ENCODE data around the gene POU2F3.
"Not testable (repeated sequence)": the region's sequence is repeated elsewhere in the genome, so short reads cannot be mapped to it uniquely, and the experiment has no call there.

The POU2F3 gene

DNA sequence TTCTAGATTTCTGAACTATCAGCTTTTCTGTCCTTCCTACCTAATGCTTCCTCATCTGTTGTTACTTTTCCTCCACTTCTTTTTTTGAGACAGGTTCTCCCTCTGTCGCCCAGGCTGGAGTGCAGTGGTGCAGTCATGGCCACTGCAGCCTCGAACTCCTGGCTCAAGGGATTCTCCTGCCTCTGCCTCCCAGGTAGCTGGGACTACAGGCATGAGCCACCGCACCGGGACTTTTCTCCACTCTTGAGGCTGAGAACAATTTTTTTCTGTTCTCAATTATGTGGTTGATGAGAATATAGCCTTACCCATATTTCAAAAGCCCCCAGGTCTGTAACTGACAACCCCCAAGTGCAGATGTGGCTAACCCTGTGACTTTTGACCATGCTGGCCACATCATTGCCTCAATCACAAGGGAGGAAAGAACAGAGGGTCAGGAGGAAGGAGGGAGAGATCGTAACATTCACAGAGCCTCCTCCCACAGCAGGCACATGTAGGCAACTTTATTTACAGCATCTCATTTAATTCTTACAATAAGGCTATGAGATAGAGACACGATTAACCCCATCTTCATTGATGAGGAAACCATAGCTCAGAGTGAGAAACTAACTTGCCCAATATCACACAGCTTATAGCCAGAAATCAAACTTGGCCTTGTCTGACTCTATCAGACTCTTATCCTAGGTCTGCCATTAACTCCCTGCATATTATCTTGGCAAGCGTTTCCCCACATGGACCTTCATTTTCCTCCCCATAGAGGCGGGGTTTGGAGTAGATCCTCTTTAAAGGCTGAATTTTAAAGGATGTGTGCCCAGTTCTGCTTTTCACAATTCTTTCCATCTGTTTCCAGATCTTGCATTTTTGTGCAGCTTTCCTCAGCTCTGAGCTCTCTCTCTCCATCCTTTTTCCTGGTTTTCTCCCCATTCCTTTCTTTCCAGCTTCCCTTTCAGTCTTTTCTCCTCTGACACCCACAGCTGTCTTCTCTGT lies 9.6 kb downstream of the POU2F3 start:
- DNase-seq (ENCODE audit: low read depth in 2 of 3, low spot score in 1 of 3), result no peak

DNA sequence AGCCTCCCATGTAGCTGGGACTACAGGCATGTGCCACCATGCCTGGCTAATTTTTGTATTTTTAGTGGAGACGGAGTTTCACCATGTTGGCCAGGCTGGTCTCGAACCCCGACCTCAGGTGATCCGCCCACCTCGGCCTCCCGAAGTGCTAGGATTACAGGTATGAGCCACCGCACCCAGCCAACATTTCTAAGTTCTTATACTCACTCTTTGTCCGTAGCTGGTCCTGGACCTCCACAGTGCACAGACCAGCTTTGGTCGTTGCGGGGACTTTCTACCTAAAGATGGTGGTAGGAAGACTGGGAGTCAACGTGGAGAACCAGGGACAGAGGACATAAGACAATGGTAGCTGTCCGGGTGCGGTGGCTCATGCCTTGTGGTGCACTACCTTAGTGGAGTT lies 13.4 kb downstream of the POU2F3 start:
- not testable (repeated sequence) for DNase-seq (ENCODE audit: low read depth in 2 of 3, low spot score in 1 of 3)

DNA sequence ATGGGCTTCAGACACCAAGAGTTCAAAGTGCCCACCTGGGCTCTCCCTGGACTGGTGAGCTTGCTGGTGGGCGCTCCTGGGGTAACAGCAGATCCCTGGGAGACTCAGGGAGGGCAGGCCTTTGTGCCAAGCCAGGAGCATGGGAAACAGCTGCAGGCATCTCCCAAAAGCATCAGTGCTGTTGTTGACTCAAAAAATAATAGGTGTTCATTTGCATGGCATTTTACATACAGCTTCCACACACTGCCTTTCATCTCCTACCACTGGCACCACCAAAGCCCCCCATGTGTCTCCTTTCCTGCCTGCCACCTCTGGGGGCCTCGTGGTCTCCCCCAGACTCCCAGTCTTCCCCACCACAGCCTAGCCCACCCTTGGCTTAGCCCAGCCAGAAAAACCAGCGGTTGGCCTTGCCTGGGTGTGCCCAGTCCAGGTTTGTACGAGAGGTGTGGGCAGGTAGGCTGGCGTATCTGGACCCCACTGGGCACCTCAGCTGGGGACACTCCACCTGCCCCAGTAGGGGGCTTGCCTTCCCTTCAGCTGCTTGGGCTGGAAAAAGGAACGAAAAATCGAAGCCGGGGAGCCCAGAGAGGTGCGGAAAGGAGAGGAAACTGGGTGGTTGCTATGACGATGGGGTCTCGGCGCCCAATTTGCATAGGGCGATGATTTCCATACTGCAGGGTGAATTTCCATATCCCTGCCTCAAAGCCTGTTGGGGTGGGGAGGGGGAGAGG lies 15.0 kb downstream of the POU2F3 start:
- no peak for DNase-seq (ENCODE audit: low read depth in 2 of 3, low spot score in 1 of 3)

DNA sequence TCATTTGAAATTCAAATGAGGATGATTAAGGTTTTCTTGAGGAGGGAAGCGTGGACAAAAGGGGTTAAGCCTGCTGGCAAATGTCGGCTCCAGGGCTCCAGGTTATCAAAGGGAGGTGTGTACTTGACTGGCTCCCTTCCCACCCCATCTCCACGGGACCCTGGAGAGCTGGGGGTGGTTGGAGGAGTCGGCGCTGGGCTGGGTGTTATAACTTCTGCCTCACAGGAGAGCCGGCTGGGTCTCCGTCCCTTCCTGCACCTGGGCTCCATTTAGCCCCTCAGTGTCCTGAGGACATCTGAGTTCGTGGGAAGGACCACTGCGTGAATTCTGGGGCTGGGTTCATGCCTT lies 15.6 kb downstream of the POU2F3 start:
- no peak for DNase-seq (ENCODE audit: low read depth in 2 of 3, low spot score in 1 of 3)

DNA sequence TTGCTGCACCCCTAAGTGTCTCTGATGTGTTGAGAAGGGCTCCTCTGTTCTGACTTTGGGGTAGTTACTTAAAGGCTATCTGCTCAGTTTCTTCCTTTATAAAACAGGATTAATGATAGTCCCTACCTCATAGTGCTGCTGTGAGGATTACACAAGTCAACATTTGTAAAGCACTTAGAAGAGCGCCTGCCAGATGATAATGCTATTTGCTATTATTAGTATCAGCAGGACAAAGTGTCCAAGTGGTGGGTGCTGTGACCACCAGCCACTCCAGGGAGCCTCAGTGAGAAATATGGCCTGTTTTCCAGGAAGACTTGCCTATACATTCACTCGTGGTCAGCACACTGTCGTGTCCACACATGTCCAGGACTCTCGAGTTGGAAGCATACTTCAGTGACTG lies 16.2 kb downstream of the POU2F3 start:
- no peak for DNase-seq (ENCODE audit: low read depth in 2 of 3, low spot score in 1 of 3)

DNA sequence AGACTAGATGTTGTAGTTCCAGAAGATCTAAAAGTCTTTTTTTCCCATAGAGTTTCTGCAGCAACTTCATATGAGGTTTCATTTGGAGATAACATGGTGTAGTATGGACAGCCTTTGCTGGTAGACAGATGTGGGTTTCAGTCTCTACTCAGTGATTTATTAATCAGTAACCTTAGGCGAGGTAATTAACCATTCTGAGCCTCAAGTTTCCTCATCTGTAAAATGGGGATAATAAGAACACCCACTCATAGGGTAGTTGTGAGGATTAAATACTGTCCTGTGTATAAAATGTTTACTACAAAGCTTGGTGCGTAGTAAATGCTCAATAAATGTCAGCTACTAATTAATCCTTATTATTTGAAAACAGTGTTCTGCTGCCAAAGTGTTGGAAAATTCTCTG lies 16.8 kb downstream of the POU2F3 start:
- no peak for DNase-seq (ENCODE audit: low read depth in 2 of 3, low spot score in 1 of 3)

DNA sequence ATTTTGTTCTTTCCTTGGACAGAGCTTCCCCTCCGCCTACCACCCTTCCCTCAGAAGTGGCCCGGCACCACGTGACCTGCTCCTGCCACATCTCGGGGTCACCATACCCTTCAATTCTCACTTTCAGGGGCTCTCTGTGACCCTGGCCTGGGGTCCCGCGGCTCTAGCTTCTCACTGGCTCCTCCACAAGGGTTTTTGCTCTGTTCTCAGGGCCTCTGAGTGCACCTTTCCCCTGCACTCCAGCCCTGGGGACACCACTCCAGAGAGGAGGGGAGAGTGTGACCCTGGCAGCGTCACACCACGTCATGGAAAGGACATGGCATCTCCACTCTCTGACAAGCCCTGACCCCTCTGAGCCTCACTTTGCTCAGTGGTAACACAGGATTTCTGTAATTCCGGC lies 17.4 kb downstream of the POU2F3 start:
- DNase-seq (ENCODE audit: low read depth in 2 of 3, low spot score in 1 of 3), result no peak

DNA sequence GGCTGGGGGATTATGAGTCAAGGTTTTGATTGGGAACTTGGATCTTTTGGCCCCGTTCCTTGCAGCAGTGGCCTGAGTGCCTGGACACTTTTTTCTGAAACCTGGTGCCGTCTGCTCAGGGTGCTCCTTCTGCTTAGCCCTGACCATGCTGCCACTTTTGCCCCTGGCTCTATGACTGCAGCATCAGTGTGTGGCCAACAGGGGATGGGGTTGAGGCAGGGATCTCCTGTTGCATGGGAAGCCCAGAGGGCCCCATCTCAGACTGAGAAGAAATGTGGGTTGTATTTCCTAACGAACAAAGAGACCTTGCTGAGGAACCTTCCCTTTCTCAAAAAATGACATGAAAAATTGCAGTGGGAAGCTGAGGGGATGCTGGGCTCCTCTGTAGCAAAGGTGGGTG lies 18.7 kb downstream of the POU2F3 start:
- DNase-seq (ENCODE audit: low read depth in 2 of 3, low spot score in 1 of 3), result no peak

DNA sequence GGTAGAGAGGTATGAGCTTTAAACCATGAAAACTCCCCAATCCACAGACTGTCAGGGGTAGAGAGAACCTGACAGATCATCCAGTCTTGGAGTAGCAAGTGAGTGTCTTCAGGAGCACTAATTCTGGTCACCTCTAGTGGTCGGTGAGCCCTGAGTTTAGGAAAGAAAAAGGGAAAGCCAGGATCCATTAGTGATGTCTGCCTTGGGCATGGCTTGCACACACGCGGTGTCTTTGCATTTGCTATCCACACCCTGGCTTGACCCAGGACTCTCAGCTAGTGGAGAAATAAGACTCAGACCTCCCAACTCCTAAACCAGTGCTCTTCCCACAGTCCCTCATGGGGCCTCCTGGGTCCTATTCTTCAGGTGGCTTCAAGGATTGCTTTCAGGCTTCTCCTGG lies 19.3 kb downstream of the POU2F3 start:
- DNase-seq (ENCODE audit: low read depth in 2 of 3, low spot score in 1 of 3), result no peak

DNA sequence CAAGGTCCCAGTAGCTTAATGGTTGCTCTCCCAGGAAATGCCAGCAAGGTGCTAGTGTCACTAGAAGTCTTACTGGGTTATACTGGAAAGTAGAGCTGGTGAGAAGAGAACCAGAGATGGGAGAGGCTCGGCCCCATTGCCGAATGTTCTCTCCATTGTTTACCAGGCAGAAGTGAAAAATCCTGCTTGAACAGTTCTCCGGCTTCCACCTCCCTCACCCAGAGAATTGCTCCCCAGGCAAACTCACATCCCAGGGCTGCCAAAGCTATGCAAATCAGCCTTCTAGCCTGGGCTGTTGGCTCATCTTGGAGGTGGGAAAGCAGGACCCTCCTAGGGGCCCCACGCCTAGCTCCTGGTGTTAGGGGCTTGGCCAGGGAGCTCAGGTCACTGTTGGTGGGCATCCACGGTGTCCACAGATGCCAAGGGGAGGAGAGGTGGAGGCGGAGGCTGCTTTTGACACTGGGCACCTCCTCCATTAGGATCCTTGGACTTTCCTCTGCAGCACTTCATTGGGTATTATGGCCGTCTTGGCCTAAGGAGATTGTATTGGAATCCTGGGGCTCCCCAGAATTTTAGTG lies 20.1 kb downstream of the POU2F3 start:
- DNase-seq (ENCODE audit: low read depth in 2 of 3, low spot score in 1 of 3), result no peak

DNA sequence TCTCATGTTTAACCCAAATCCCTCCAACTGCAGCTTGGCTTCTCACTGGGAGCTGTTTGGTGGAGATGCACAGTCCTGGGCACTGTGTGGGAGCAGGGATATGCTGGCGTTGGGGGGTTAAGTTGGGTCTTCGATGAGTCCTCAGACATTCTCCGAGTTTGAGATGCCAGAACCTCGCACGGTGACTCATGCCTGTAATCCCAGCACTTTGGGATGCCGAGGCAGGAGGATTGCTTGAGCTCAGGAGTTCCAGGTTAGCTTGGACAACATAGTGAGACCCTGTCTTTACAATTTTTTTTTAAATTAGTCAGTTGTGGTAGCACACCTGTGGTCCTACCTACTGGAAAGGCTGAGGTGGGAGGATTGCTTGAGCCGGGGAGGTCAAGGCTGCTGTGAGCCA lies 20.7 kb downstream of the POU2F3 start:
- no peak for DNase-seq (ENCODE audit: low read depth in 2 of 3, low spot score in 1 of 3)

DNA sequence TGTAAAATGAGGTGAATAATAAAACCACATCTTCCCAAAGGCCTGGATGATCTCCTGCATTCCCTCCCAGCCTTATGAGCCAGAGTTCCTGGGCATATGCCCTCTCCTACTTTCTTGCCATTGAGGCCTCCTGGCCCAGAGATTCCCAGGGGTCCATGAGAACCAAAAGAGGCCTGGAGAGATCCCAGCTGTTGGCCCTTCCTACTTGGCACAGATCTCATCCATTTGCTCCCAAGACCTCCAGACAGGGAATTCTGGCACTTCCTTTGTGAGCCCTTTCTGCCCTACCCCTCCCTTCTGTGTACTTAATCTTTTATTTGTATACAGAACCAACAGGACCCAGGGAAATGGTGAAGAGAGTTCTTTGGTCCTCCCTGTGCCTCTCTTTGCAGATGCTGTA lies 21.4 kb downstream of the POU2F3 start:
- no peak for DNase-seq (ENCODE audit: low read depth in 2 of 3, low spot score in 1 of 3)

DNA sequence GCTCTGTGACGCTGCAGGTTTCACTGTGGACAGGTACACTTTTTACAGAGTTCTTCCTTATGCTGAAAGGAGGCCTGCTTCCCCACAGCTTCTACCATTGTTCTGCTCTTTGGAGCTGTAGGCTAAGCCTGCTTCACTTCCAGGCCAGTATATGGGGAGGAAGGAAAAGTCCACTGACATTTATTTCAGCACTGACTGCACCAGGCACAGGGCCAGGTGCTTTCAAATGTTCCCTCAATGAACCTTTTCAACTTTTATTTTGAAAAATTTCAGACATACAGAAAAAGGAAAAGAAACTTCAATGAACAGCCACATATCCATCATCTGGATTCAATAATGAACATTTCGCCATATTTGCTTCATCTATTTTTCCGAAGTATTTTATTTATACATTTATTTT lies 22.0 kb downstream of the POU2F3 start:
- no peak for DNase-seq (ENCODE audit: low read depth in 2 of 3, low spot score in 1 of 3)

DNA sequence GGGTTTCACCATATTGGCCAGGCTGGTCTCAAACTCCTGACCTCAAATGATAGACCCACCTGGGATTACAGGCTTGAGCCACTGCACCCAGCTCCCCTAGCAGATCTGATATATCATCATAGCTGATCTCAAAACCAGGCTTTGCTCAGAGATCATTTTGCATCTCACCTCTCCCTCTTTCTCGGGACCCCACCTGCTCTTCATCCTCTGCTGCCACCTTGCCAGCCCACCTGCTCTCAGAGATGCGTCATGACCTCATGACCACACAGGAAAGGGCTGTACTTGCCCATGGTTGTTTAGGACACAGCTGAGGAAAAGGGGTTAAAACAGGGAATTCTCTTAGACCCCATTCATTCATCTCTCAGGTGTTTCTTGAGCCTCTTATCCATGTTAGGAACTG lies 27.4 kb downstream of the POU2F3 start:
- DNase-seq (ENCODE audit: low read depth in 2 of 3, low spot score in 1 of 3), result no peak

DNA sequence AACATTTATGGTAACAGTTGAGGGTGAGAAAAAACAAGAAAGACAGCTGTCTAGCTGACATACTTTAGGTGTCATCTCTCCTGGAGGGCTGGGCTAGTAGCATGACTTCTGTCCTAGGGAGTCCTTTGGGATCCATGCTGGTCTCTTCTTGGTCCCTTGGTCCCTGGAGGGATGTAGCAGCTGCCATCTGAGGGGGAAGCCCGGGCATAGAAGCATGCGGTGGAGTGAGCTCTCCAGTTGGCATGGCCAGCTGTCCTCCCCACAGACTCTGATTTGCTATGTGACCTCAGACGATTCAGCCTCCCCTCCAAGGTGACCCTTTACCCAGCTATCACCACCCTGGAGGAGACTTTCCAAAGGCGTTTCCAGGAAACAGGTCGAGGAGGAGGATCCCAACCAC lies 28.7 kb downstream of the POU2F3 start:
- no peak for DNase-seq (ENCODE audit: low read depth in 2 of 3, low spot score in 1 of 3)

DNA sequence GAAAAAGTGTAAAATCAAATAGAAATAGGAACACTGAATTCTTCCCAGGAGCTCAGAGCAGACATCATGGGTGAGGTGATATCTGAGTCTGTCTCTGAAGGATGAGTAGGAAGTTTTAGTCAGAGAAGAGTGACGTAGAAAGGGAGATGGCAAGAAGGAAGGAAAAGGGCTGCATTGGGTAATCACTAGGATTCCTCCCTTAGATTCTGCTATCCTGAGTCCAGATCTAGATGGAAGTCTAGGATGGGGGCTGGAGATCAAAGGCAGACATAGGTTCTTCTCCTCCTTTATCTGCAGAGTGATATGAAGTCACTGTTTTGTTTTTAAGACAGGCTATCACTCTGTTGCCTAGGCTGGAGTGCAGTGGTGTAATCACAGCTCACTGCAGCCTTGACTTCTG lies 30.4 kb downstream of the POU2F3 start:
- no peak for DNase-seq (ENCODE audit: low read depth in 2 of 3, low spot score in 1 of 3)

DNA sequence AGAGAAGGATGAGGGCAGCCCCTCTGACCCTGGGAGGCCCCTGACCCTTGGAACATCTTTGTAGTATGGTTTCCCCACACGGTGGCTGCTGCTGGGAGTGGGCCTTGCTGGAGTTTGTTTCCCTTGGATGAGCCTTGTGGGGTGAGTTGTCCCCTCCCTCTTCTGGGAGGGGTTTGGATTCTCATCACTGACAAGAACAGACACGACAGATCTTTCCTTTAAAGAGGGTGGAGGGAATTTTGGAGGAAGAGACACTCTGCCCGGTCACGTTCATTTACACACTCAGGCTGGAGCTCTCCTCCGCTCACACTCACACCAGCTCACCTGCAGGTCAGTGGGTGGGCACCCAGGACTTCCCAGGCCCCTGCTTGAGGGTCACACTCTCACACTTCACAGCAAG lies 31.7 kb downstream of the POU2F3 start:
- no peak for DNase-seq (ENCODE audit: low read depth in 2 of 3, low spot score in 1 of 3)

DNA sequence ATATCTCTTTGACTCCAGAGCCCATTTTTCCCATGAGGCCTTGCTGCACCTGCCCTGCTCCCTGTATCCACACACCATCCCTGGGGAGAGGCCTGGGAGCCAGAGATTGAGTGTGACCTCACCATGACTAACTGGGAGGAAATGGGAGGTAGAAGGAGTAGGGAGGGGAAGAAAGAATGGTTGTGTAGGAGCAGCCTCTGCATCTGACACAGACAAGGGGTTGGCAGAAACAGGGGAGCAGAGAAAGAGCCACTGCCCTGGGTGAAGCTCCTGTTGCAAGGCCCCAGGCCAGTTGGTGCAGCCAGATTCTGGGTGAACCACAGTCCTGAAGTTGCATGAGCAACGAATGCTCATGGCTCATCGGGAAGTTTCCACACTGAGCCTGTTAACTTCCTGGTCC lies 32.4 kb downstream of the POU2F3 start:
- no peak for DNase-seq (ENCODE audit: low read depth in 2 of 3, low spot score in 1 of 3)

DNA sequence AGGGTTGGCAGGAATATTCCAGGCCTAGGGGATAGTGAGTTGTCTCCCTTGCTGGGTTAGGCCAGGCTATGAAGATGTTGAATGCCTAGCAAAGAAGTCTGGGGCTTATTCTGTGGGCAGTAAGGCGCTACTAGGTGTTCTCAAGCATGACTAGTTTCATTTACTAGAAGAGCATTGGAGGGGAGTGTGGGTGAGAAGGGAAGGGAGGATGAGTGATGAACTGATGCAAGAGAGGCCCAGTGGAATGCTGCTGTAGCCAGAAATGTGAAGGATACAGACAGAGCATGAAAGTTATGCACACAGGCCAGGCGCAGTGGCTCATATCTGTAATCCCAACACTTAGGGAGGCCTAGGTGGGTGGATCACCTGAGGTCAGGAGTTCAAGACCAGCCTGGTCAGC lies 33.5 kb downstream of the POU2F3 start:
- no peak for DNase-seq (ENCODE audit: low read depth in 2 of 3, low spot score in 1 of 3)

DNA sequence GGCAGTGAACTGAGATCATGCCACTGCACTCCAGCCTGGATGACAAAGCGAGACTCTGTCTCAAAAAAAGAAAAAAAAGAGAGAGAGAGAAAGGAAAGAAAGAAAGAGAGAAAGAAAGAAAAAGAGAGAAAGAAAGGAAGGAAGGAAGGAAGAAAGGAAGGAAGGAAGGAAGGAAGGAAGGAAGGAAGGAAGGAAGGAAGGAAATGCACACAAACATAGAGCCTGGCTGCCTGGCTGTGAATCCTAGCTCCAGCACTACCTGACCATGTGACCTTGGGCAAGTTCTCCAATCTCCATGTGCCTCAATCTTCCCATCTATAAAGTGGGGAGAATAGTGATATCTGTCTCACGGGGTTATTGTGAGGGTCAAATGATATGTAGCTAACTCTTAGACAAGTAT lies 34.0 kb downstream of the POU2F3 start:
- DNase-seq (ENCODE audit: low read depth in 2 of 3, low spot score in 1 of 3), result not testable (repeated sequence)

DNA sequence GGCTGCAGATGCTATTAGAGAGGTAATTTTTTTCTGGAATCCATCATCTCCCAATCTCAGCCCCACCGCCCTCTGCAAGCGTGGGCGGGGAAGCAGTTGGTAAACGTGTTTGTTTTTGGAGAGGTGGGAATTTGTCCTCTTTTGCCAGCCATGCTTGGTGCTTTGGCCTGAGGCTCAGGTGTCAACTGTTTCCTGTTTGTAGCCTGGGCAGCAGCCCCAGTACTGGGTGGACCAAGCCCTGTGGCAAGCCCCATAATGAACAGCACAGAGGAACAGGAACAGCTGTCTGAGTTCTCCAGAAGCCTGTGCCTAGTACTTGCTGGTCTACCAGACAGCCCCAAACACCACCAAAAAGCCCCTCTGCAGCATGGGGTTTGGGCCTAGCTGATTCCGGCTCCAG lies 39.6 kb downstream of the POU2F3 start:
- no peak for DNase-seq (ENCODE audit: low read depth in 2 of 3, low spot score in 1 of 3)

DNA sequence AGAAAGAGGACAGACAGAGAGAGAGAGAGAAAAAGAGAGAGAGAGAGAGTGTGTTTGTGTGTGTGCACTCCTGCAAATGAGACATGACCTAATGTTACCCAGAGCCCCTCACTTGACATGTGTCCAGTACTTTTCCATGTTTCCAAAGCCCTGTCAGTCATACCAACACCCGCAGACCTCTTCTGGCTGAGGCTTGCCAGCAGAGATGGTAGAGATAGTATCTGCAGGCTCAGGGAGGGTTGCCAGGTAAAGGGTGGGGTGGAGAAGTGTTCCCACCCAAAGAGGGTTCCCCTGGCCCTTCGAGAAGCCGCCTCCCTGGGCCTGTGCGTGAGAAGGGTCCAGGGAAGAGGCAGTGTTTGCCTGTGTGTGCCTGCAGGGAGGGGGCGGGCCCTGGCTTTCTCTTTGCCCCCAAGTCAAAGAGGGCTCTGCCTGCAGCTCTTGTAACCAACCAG lies 40.7 kb downstream of the POU2F3 start:
- no peak for DNase-seq (ENCODE audit: low read depth in 2 of 3, low spot score in 1 of 3)
